ENCODE results near the gene HSPH1.
A peak's percentile ranks its signal among the peaks of the same experiment; 100 is the strongest.

The HSPH1 gene

DNA sequence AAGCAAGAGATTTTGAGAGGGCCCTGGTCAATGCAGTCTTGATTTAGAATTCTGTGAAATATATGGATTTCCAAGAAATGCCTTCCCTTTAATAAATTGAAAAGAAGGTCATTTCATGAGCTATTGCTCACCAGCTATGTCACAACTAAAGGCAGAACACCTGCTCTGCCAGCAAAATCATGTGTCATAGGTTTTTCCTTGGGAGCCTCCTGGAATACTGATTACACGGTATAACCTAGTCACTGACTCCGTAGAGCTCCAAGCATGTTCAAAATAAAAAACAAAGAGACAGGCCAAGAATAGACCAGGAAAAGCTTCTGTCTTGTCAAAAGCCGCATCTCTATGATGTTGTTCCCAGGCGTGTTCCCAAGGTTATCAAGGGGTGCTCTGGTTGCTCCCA lies 45.5 kb downstream of the HSPH1 start:
- TF ChIP-seq, protein P1, sequence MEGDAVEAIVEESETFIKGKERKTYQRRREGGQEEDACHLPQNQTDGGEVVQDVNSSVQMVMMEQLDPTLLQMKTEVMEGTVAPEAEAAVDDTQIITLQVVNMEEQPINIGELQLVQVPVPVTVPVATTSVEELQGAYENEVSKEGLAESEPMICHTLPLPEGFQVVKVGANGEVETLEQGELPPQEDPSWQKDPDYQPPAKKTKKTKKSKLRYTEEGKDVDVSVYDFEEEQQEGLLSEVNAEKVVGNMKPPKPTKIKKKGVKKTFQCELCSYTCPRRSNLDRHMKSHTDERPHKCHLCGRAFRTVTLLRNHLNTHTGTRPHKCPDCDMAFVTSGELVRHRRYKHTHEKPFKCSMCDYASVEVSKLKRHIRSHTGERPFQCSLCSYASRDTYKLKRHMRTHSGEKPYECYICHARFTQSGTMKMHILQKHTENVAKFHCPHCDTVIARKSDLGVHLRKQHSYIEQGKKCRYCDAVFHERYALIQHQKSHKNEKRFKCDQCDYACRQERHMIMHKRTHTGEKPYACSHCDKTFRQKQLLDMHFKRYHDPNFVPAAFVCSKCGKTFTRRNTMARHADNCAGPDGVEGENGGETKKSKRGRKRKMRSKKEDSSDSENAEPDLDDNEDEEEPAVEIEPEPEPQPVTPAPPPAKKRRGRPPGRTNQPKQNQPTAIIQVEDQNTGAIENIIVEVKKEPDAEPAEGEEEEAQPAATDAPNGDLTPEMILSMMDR (conservative IDR thresholded peaks at IDR 0.05; ENCODE audit: low read depth): no peak
- CTCF ChIA-PET: interaction anchor here (0.7 to 1.5 kb wide), 2 partner anchors 45 to 422 kb away, joined by 3 to 4 read pairs; no protein-coding TSS in a partner anchor
- POLR2A ChIA-PET (ENCODE audit: low non-redundant PET): no interaction called here
- peak; percentile 20 for DNase-seq (ENCODE audit: low spot score)
- no peak overlapping the region for H3K27ac ChIP-seq

DNA sequence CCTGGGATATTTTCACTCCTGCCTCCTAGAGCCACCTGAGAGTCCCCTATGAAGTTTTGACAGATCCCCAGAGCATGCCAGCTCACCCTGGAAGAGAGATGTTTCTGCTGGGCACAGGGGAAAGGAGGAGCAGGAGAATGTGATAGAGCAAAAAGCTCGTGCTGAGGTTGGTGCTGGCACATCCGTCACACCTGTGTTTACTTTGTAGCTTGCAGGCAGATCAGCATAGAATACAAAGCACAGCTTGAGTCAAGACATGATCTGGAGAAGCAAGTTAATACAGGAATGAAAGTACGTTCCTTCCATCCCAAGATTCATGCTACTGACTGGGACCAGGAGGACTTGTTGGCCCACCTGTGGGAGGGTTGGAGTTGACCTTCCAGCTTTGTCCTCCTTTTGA lies 46.1 kb downstream of the HSPH1 start:
- CTCF ChIA-PET: interaction anchor here (0.6 to 1.5 kb wide), 2 partner anchors 44 to 59 kb away, joined by 3 read pairs; no protein-coding TSS in a partner anchor
- peak; percentile 11 for DNase-seq (ENCODE audit: low spot score)
- POLR2A ChIA-PET (ENCODE audit: low non-redundant PET): interaction anchor here (0.5 kb wide), 1 partner anchor 12 kb away, joined by 3 read pairs; no protein-coding TSS in a partner anchor
- TF ChIP-seq, protein P1 (conservative IDR thresholded peaks at IDR 0.05; ENCODE audit: low read depth): no peak
- no peak overlapping the region for H3K27ac ChIP-seq

DNA sequence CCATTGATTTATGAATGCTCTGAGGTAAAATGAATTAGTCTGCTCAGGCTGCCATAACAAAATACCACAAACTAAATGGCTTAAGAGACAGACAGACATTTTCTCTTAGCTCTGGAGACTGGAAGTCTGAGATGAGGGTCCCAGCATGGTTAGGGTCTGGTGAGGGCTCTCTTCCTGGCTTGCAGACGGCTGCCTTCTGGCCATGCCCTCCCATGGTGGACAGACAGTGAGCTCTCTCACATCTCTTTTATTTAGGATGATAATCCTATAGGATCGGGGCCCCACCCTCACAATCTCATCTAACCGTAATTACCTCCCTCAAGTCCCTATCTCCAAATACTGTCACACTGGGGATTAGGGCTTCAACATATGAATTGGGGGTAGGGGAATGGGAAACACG lies 47.1 kb downstream of the HSPH1 start:
- H3K27ac ChIP-seq: no peak overlapping the region
- TF ChIP-seq, protein P1 (conservative IDR thresholded peaks at IDR 0.05; ENCODE audit: low read depth): no peak
- CTCF ChIA-PET: no interaction called here
- DNase-seq (ENCODE audit: low spot score): no peak
- POLR2A ChIA-PET (ENCODE audit: low non-redundant PET): no interaction called here

DNA sequence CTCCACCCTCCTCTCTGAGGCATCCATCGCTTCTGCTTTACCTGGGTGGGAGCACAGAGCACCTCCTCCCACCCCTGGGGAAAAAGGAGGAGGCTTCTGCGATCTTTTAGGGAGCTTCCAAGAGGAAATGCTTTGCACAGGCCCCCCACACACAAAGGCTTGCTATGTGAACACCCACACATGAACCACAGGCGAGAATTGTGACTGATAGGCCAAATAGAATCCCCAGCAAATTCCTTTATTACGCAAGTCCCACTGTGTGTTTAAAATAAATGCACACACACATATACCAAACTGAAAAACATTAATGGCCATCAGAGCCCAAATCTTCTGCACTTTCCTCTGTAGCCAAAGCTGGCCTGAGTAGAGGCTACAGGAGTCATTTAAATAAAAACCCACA lies 50.6 kb downstream of the HSPH1 start:
- DNase-seq (ENCODE audit: low spot score): no peak
- H3K27ac ChIP-seq: no peak overlapping the region
- ChIA-PET CTCF (interaction anchor here (0.7 kb wide), 1 partner anchor 11 kb away, joined by 3 read pairs; no protein-coding TSS in a partner anchor), POLR2A (ENCODE audit: low non-redundant PET) (no interaction called here)
- TF ChIP-seq, protein P1 (conservative IDR thresholded peaks at IDR 0.05; ENCODE audit: low read depth): no peak

DNA sequence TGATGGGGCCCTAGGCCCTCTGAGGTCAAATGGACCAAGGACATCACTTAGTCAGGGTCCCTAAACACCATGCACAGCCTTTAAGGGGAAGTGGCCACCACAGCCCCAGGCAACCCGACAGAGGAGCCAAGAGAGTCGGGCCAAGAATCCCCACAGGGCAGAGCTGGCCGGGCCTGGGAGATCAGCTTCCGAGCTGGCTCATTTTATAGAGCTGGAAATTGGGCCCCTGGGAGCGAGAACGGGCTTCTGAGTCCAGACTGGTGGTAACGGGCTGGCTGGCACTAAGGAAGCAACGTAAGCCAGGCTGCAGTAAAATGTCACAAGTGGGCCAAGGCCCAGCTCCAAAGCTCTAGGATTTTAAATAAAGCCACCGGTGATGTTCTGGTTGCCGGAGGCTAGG lies 51.1 kb downstream of the HSPH1 start:
- no peak for DNase-seq (ENCODE audit: low spot score)
- POLR2A ChIA-PET (ENCODE audit: low non-redundant PET): no interaction called here
- TF ChIP-seq, protein P1 (conservative IDR thresholded peaks at IDR 0.05; ENCODE audit: low read depth): no peak
- no peak overlapping the region for H3K27ac ChIP-seq
- CTCF ChIA-PET: no interaction called here

DNA sequence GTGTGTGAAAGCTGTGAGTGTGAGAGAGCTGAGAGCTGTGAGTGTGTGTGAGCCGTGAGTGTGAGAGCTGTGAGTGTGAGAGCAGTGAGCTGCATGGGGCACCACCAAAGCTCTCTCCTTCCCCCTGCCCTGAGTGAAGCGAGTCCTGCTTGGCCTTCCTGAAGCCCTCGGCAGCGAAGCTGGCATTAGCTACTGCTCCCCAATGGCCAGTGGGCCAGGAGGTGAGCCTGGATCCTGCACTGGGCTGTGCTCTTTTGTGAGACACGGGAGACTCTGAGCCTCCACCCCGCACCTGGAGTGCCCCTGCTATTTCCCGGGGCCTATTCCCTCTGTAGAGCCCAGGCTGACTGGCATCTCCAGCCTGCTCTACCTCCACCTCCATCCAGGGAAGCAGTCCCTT lies 51.5 kb downstream of the HSPH1 start:
- H3K27ac ChIP-seq: no peak overlapping the region
- TF ChIP-seq, protein P1 (conservative IDR thresholded peaks at IDR 0.05; ENCODE audit: low read depth): no peak
- ChIA-PET CTCF (no interaction called here), POLR2A (ENCODE audit: low non-redundant PET) (no interaction called here)
- no peak for DNase-seq (ENCODE audit: low spot score)
